GM19452 (cell line): Measurements from ENCODE around the gene CST5.
"Not testable (repeated sequence)": the region's sequence is repeated elsewhere in the genome, so short reads cannot be mapped to it uniquely, and the experiment has no call there.

ENCODE experiments used
- ATAC-seq: cut with Tn5 transposase; IDR thresholded peaks from one replicate; pipeline ENCODE4 v1.9.1; 2021; ENCODE audit not compliant: unreplicated experiment

CST5 gene

DNA sequence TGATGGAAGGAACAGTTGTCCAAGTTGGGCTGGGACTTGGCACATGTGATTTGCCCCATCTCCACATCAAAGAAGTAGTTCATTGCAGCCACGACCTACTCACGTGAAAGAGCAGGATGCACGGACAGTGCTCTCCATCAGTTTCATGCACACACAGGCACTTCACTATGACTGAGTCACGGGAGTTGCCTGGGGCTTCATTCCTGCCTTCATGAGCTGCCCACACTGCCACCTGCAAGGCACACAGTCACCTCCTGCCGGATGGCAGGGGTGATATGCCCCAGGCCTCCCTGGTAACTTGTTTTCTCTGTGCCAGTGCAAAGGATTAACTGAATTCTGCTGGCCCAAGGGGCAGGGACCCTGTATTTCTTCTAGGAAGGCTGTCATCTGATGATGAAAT is 22.8 kb downstream of the CST5 start:
- ATAC-seq, result no peak

- no peak for ATAC-seq
These were observed 23.3 kb downstream of the CST5 start for GRCh38 chr20:23856226-23856625.

DNA sequence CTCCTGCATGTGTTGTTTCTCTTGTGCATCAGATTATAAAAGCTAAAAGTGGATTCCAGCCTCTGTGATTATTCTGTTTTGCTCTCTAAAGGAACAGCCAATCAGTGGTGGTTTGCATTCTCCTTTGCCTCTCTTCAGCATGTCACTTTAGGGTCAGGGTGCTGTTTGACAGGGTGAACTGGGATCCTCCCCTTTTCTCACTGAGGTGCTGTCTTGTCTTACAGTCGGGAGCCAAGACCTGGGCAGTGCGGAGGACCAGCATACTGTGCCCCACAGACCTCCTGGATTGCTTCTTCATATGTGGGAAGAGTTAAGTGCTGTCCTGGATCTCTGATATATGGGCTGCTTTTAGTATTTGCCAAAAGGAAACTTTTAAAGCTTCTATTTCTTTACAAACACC is 37.9 kb downstream of the CST5 start:
- no peak for ATAC-seq

GRCh38 chr20:23835716-23836115 is 43.8 kb downstream of the CST5 start:
- no peak for ATAC-seq

- no peak for ATAC-seq
These were observed 46.6 kb downstream of the CST5 start for GRCh38 chr20:23832775-23833513.

DNA sequence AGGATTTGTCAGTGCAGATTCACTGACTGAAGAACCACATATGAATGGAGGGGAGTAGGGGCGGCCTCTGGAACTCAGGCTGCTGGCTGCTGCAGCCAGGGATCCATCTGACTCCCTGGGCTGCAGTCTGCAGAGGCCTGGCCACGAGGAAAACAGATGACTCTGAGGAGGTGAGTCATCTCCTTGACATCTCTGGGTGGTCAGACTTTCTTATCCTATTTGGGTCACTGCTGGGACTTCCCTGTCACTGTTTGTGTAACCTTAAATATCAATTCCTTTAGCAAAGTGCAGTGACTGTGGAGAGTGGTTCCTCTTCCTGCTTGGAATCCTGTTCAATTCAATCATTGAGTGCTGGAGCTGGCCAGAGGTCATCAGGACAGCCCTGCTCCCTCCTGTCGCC is 47.6 kb downstream of the CST5 start:
- not testable (repeated sequence) for ATAC-seq

GRCh38 chr20:23826541-23827021 is 53.0 kb downstream of the CST5 start, which contains the start of gene CST2:
CST2 (minus strand) TSS chr20:23826729; CDS start chr20:23826660, 69 bp downstream.
- ATAC-seq, result no peak
